ENCODE data around the gene TMEM169. TPM values are rescaled to one million over a fixed set of nuclear protein-coding genes. Genes with fewer than 3 reads are reported as not detected.

Gene TMEM169
- total and polyA plus RNA-seq, 2 of the 13 experiments (the other 11 are each of a cell fraction or from before 2014, with no cell fraction given) = 1.5 to 4.5 TPM

DNA sequence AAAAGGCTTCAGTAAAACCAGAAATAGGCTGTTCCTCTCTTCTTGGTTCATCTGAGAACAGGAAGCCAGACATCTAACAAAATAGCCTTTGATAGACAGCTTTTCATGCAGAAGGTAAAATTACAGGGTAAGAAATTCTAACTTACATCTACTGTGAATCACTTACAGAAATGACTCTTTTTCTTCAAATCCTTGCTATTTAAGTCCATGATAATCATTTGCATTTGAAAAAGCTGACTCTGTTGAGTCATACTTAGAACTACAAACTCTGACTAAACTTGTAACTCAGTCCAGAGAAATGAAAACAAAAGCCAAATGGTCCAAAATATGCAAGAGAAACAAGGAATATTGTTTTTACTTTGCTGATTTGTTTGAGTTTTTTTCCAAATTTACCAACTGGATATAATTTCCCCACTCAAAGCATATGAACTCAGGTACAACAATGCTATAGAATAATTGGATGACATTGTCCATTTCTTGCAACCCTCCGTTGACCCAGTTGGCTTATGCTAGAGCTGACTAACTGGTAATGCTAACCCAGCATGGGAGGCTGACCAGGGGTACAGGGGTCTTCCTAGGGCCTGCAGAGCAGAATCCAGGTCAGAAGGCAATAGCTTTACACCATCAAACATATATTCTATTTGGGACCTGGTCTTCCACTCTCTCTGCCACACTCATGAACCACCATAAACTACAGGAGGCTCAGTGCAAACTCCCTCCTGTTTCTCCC lies 49.6 kb upstream of the TMEM169 start:
- CTCF ChIA-PET (ENCODE audit: low intra/inter-chr PET ratio, low total read pairs) = no interaction called here
- intact Hi-C loops (cut with micrococcal nuclease; ENCODE audit: unreplicated experiment) = no loop called here
- in situ Hi-C loops (cut with HindIII; ENCODE audit: extremely low pct_ligation_motif_present, low pct_unique_long_range_greater_than_20kb) = no loop called here

More for the DNA sequence above, 49.6 kb upstream of the TMEM169 start:
- no TSS peak for BruUV-seq (replicated peaks)
- no peak overlapping the region for H3K4me3 ChIP-seq (replicated peaks in 1 of 3; ENCODE audit: insufficient read depth in 1 of 3, low read depth in 2 of 3, low read length in 3 of 3)
- H3K27me3 ChIP-seq (ENCODE audit: control insufficient read depth in 1 of 2, insufficient read depth in 2 of 2, low read length in 2 of 2) = no peaks in the 10 kb centered on the region
- no peak overlapping the region for H3K4me2 ChIP-seq (ENCODE audit: low read depth, low read length)
- H3K36me3 ChIP-seq (replicated peaks in 1 of 2; ENCODE audit: control insufficient read depth in 1 of 2, insufficient read depth in 2 of 2, low read length in 2 of 2) = peaks cover 18 to 62% of the 10 kb centered on the region in 2 experiments
- POLR2A ChIA-PET = no interaction called here
- no peak overlapping the region for H3K27ac ChIP-seq (ENCODE audit: extremely low read length, insufficient read depth, low read length)
- DNase-seq (ENCODE audit: low spot score) = no peak
- H3K9me3 ChIP-seq (ENCODE audit: low read length) = no peaks in the 10 kb centered on the region
- H4K20me1 ChIP-seq (ENCODE audit: insufficient read depth, low read length) = peaks cover 5% of the 10 kb centered on the region
- ATAC-seq = no peak
- no peaks in the 10 kb centered on the region for H3K4me1 ChIP-seq (ENCODE audit: insufficient read depth, low read length)
- no peak overlapping the region for H2AFZ ChIP-seq (ENCODE audit: low read length)
- TF ChIP-seq REL (CRISPR knock-in tag; conservative IDR thresholded peaks at IDR 0.05) = no peak
- TF ChIP-seq HNRNPL (IDR thresholded peaks at IDR 0.05; ENCODE audit: low read depth, low read length) = no peak
- no peak for TF ChIP-seq HOXD1 (CRISPR knock-in tag; IDR thresholded peaks at IDR 0.05)
- TF ChIP-seq, protein P1, sequence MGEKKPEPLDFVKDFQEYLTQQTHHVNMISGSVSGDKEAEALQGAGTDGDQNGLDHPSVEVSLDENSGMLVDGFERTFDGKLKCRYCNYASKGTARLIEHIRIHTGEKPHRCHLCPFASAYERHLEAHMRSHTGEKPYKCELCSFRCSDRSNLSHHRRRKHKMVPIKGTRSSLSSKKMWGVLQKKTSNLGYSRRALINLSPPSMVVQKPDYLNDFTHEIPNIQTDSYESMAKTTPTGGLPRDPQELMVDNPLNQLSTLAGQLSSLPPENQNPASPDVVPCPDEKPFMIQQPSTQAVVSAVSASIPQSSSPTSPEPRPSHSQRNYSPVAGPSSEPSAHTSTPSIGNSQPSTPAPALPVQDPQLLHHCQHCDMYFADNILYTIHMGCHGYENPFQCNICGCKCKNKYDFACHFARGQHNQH (CRISPR knock-in tag; IDR thresholded peaks at IDR 0.05) = no peak
- TF ChIP-seq, protein P2, sequence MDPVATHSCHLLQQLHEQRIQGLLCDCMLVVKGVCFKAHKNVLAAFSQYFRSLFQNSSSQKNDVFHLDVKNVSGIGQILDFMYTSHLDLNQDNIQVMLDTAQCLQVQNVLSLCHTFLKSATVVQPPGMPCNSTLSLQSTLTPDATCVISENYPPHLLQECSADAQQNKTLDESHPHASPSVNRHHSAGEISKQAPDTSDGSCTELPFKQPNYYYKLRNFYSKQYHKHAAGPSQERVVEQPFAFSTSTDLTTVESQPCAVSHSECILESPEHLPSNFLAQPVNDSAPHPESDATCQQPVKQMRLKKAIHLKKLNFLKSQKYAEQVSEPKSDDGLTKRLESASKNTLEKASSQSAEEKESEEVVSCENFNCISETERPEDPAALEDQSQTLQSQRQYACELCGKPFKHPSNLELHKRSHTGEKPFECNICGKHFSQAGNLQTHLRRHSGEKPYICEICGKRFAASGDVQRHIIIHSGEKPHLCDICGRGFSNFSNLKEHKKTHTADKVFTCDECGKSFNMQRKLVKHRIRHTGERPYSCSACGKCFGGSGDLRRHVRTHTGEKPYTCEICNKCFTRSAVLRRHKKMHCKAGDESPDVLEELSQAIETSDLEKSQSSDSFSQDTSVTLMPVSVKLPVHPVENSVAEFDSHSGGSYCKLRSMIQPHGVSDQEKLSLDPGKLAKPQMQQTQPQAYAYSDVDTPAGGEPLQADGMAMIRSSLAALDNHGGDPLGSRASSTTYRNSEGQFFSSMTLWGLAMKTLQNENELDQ (CRISPR knock-in tag; IDR thresholded peaks at IDR 0.05; ENCODE audit: borderline replicate concordance) = no peak
- TF ChIP-seq BCL6 (CRISPR knock-in tag; IDR thresholded peaks at IDR 0.05) = no peak
- no peak for TF ChIP-seq YY1 (IDR thresholded peaks at IDR 0.05; ENCODE audit: insufficient read depth, insufficient replicate concordance, low read depth, low read length)
- no peak for TF ChIP-seq ZNF282 (IDR thresholded peaks at IDR 0.05; ENCODE audit: partially characterized antibody)
- TF ChIP-seq MAFF (IDR thresholded peaks at IDR 0.05; ENCODE audit: low read depth, low read length) = no peak
- TF ChIP-seq MLLT10 (CRISPR knock-in tag; IDR thresholded peaks at IDR 0.05) = no peak
- H3K79me2 ChIP-seq (ENCODE audit: insufficient read depth, low read length) = no peaks in the 10 kb centered on the region
- no peak for FAIRE-seq
- H3K9ac ChIP-seq (ENCODE audit: insufficient read depth, low read depth, low read length) = no peak overlapping the region
- WGBS (ENCODE audit: low lambda C conversion rate) = 91% methylated on average over 1 of the region's 1 CpG
